Left hindlimb (tissue), 1 donor: Measurements from ENCODE around the gene YIPF4.
"Not testable (repeated sequence)": the region's sequence is repeated elsewhere in the genome, so short reads cannot be mapped to it uniquely, and the experiment has no call there.

Experiments used
- DNase-seq: peaks from one replicate; pipeline ENCODE4 v3.0.0-alpha.2; 2018

The YIPF4 gene

DNA sequence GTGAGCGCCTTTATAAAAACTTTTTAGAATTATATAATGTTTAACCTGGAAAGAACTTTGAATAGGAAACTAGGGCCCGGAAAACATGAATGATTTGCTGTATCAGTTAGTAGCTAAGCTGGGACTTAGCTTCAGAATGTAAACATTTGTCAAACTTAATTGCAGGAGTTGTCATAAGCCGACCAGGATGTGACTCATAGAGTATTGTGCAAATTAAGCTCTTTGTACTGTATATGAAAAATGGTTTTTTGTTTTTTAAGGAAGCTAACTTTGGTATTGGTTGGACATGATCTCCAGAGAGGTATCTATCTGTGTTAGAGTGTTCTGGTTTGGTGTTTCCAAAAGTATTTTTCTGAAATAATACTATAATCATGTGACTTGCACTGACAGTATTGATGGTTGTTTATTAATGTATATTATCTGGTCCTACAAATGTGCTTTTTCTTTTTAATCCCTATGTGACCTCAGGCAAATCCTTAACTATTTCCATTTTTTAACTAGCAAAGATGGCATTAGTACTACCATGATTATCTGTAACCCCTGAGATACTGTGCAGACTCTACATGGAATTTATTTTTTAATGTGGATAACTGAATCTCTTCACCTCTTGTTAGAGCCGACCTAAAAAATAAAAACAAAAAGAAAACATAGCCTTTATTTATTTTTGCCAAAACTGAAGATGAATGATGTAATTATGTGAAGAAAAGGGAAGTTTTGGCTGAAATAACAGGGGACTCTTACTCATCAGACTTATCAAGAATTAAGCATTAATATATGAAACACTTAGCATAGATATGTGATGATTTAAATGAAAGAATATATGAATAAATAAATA lies 11.7 kb downstream of the YIPF4 start:
- DNase-seq: no peak

- DNase-seq: no peak
Measured at GRCh38 chr2:32290000-32290339, 12.3 kb downstream of the YIPF4 start.

DNA sequence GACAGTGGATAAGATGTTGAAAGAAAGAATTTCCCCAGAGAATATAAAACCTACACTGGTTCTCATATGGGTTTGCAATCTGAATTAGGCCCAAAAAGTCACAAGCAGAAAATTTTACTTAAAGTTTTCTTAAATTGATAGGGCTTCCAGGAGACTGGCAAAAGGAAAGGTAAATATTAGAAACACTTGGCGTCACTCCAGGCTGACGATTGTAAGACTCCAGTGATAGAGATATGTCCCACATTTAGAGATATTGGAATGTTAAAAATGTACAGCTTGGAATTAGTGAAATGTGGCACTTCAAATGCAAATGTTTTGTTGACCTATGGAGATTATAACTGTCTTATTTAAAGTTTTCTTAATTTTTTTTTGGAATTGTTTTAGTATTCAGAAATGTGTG lies 14.0 kb downstream of the YIPF4 start:
- DNase-seq: no peak

DNA sequence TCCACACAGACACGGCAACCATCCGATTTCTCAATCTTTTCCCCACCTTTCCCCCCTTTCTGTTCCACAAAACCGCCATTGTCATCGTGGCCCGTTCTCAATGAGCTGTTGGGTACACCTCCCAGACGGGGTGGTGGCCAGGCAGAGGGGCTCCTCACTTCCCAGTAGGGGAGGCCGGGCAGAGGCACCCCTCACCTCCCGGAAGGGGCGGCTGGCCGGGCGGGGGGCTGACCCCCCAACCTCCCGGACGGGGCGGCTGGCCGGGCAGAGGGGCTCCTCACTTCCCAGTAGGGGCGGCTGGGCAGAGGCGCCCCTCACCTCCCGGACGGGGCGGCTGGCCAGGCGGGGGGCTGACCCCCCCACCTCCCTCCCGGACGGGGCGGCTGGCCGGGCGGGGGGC lies 15.8 kb downstream of the YIPF4 start:
- not testable (repeated sequence) for DNase-seq

DNA sequence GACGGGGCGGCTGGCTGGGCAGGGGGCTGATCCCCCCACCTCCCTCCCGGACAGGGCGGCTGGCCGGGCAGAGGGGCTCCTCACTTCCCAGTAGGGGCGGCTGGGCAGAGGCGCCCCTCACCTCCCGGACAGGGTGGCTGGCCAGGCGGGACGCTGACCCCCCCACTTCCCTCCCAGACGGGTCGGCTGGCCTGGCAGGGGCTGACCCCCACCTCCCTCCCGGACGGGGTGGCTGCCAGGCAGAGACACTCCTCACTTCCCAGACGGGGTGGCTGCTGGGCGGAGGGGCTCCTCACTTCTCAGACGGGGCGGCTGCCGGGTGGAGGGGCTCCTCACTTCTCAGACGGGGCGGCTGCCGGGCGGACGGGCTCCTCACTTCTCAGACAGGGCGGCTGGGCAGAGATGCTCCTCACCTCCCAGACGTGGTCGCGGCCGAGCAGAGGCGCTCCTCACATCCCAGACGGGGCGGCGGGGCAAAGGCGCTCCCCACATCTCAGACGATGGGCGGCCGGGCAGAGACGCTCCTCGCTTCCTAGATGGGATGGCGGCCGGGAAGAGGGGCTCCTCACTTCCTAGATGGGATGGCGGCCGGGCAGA lies 16.4 kb downstream of the YIPF4 start:
- not testable (repeated sequence) for DNase-seq

- DNase-seq: no peak
Measured at GRCh38 chr2:32310577-32310976, 32.9 kb downstream of the YIPF4 start.

GRCh38 chr2:32314886-32315285 lies 37.2 kb downstream of the YIPF4 start:
- no peak for DNase-seq

- DNase-seq: not testable (repeated sequence)
Measured at GRCh38 chr2:32328679-32329078, 51.0 kb downstream of the YIPF4 start.

GRCh38 chr2:32329180-32329980 lies 51.7 kb downstream of the YIPF4 start:
- DNase-seq: not testable (repeated sequence)

GRCh38 chr2:32330136-32330535 lies 52.4 kb downstream of the YIPF4 start:
- no peak for DNase-seq

- no peak for DNase-seq
Measured at GRCh38 chr2:32342801-32343200, 65.1 kb downstream of the YIPF4 start.

GRCh38 chr2:32350797-32351196 lies 73.1 kb downstream of the YIPF4 start:
- DNase-seq: not testable (repeated sequence)

DNA sequence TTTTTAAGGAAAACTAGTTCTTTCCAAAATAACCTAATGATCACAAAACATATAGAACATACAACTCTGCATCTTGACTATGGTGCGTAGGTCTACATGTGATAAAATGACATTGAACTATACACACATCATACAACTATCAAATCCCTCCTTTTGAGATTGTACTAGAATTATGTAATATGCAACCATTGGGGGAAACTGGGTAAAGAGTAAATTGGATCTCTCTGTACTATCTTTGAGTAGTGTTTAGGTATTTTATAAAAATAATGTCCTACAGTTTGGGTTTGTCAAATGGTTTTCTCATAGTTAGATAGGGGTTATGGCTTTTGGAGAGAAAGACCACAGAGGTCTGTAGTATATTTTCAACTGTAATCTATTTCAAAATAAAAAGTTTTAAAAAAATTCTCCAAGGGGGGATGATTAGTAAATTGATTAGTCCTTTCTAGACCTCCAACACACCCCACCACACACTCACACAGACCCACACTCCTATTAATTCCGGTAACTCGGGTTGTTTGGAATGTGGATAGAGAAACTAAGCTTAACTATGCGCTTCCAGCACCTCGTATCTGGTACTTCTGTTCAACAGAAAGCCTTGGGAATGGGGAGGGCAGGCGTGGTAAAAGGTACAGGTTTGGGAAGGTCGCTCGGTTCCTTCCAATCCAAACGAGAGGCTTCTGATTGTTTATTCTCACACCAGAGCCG lies 78.4 kb downstream of the YIPF4 start:
- no peak for DNase-seq

DNA sequence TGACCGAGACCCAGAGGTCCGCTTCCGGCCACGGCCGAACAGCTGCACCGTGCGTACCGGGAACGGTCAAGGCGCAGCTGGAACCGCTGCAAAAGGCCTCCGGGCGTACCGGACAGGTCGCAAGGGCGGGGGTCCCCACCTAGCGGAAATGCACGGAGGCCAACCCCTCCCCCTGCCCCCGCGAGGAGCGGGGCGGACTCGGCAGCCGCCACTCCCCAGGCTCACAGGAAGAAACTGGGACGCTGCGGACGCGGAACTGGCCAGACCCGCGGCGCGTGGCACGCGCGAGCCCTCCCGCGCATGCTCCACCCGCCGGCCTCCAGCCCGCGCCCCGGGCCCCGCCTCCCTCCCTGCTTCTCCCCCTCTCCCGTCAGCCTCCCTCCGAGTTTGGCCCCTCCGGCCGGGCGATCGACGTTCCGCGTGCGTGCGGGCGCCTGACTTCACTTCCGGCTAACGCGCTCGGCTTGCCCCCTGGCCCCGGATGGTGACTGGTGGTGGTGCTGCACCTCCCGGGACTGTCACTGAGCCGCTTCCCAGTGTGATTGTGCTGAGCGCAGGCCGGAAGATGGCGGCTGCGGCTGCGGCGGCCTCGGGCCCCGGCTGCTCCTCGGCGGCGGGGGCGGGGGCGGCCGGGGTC lies 79.1 kb downstream of the YIPF4 start, which contains the start of gene BIRC6:
TSS of gene BIRC6 (plus strand) at position 343 of the 637 bp plus-strand sequence. CDS start at position 482, 139 bp downstream.
- peak; percentile 99 for DNase-seq

DNA sequence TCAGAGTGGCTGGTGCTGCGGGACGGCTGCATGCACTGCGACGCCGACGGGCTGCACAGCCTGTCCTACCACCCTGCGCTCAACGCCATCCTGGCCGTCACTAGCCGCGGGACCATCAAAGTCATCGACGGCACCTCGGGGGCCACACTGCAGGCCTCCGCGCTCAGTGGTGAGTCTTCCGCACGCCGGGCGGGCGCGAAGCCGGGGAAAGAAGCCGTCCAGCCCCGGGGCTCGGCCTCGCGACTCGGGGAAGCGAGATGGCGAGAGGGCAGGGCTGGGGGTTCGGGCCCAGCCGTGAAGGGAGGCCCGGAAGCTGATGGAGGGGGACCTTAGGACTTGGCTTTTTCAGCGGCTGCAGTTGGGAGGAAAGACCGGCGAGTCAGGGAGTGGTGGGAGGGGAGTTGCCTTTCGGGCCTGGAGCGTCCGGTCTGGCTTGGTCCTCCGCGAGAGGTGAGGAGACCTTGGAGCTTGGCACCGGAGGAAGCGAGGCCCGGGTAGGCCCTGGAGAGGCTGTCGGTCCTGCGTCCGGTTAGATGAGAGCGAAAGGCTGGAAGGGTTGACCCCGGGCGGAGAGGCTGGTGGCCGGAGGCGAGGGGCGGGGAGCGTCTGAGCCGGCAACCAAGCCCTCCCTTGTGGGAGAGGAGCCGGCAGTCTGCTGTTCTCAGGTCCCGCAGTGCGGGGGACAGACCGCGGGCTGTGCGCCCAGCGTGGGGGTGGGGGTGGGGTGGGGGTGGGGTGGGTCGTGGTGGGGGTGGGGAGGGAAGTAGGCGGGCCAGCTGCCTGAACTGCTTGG lies 79.8 kb downstream of the YIPF4 start:
- DNase-seq: peak; percentile 64

- no peak for DNase-seq
Measured at GRCh38 chr2:32358111-32358482, 80.4 kb downstream of the YIPF4 start.

- no peak for DNase-seq
Measured at GRCh38 chr2:32360416-32360815, 82.7 kb downstream of the YIPF4 start.

- DNase-seq: not testable (repeated sequence)
Measured at GRCh38 chr2:32362997-32363396, 85.3 kb downstream of the YIPF4 start.

DNA sequence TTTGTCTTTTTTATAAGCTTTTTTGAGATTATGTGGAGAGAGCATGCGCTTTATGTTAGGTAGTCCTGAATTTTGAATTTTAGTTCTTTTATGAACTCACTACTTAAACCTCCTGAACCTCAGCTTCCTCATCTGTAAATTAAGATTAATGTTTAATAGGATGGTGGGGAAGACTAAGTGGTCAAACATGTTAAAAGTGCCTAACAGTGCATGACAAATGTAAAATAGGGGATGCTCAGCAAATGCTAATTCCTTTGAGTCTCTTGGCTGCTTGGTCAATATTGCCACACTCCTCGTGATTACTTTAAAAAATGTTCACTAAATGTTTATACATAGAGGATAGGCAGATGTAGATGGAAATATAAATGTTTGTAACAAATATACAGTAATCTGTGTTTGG lies 85.9 kb downstream of the YIPF4 start:
- no peak for DNase-seq

DNA sequence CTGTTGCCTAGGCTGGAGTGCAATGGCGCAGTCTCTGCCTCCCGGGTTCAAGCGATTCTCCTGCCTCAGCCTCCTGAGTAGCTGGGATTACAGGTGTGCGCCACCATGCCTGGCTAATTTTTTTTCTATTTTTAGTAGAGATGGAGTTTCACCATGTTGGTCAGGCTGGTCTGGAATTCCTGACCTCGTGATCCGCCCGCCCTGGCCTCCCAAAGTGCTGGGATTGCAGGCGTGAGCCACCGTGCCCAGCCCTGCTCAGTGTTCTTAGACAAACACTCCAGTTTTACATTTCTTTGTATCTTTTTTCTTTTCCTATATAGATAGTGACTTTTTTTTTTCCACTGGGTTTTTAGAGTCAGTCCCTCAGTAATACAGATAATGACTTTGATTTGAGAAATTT lies 86.6 kb downstream of the YIPF4 start:
- DNase-seq: not testable (repeated sequence)

GRCh38 chr2:32365679-32366078 lies 88.0 kb downstream of the YIPF4 start:
- DNase-seq: not testable (repeated sequence)
